Tibial nerve (tissue), 4 donors: ENCODE measurements around the gene WDFY3. TPM values are rescaled to one million over a fixed set of nuclear protein-coding genes. Genes with fewer than 3 reads are reported as not detected.
A peak's percentile ranks its signal among the peaks of the same experiment; 100 is the strongest.

Experiments
- DNase-seq, 2 donors: peaks; one replicate each; pipeline ENCODE4 v3.0.0-alpha.2; 2019; ENCODE audit warnings: low spot score in 2 of 2
- H3K27ac ChIP-seq, 4 donors: fragments of 200-600 bp; sonication (generic) in 3 of 4; one replicate each; pipeline ENCODE4 v1.5.1; 2017 to 2019; ENCODE audit warnings: mild to moderate bottlenecking in 1 of 4
- H3K27me3 ChIP-seq, 2 donors: fragments of 200-600 bp; sonication (generic) in 1 of 2; one replicate each; pipeline versions ENCODE4 v1.5.1 to v1.6.0; 2017 to 2019
- H3K36me3 ChIP-seq, 3 donors: fragments of 200-600 bp; sonication (generic); one replicate each; pipeline ENCODE4 v1.5.1; 2018 to 2019
- H3K4me1 ChIP-seq, 4 donors: fragments of 200-600 bp; sonication (generic) in 3 of 4; one replicate each; pipeline ENCODE4 v1.5.1; 2017 to 2019
- H3K4me3 ChIP-seq, 4 donors: fragments of 200-600 bp; sonication (generic) in 3 of 4; one replicate each; pipeline ENCODE4 v1.5.1; 2017 to 2019; ENCODE audit warnings: mild to moderate bottlenecking in 1 of 4, moderate library complexity in 1 of 4
- H3K9me3 ChIP-seq, 4 donors: fragments of 200-600 bp; sonication (generic) in 3 of 4; one replicate each; pipeline ENCODE4 v1.5.1; 2017 to 2019
- EP300 ChIP-seq, 2 donors: sonication (generic); formaldehyde crosslinking; IDR thresholded peaks; one replicate each; pipeline ENCODE4 v1.6.1; 2017; ENCODE audit warnings: antibody characterized with exemption in 2 of 2, mild to moderate bottlenecking in 1 of 2
- POLR2A ChIP-seq, 2 donors: fragments of 450-650 bp; IDR thresholded peaks; one replicate each; pipeline ENCODE4 v1.6.1; 2017; ENCODE audit warnings: antibody characterized with exemption in 2 of 2, mild to moderate bottlenecking in 2 of 2, moderate library complexity in 2 of 2
- WGBS, 2 donors: methylation state at CpG; one replicate each; pipeline ENCODE4 v1.1.5; 2018; 5-methylcytosine and 5-hydroxymethylcytosine counted together
- total RNA-seq, 4 donors: library from RNA; depleted of rRNA; stranded (reverse); fragments of >200 nt; gene quantifications; one replicate each; pipeline ENCODE4 v1.1.0, GENCODE V29; 2016
- TF ChIP-seq, protein P1 (sequence below), 5 experiments: fragments of 200-600 bp in 3 of 5; fragments of 450-650 bp in 2 of 5; sonication (generic) in 3 of 5; IDR thresholded peaks; one replicate each; pipeline ENCODE4 v1.5.1; 2016 to 2019; ENCODE audit warnings: antibody characterized with exemption in 5 of 5, mild to moderate bottlenecking in 3 of 5, moderate library complexity in 2 of 5

The WDFY3 gene
- total RNA-seq, 4 donors from 2014 or later: 79.4 to 172 (median 116) TPM

DNA sequence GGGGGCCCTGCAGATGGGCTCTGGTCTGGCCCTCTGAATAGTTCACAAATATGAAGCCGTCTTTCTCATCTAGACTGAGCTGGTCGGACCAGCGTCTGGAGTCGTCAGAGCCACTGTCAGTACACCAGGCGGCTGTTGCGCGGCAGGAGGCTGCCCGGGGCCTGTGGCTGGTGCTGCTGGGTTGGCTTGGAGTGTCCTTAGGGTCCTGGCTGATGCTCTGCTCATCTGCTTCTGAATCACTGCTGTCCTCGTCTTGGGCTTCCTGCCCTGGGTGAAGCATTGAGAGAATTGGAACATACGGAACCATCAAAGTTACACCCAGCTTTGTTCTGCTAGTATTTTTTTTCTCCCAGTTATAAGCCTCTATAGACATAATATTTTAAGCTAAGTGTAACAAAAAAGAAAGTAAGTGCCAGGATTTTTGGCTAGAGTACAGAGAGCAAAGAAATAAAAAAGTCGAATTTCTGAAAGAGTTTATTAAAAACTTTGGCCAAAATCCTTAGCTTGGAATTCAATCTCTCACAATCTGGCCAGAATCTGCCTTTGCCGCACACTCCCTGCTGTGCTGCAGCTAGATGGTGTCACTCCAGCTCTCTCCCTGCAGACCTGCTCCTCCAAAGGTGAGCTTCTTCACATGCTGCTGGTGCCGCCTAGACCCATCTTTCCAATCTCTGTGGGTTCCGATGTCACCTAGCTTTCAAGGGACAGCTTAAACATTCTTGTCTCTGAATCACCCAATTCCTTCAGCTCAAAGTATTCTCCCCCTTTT is 287.3 kb downstream of the WDFY3 start:
- TF ChIP-seq POLR2A (IDR thresholded peaks at IDR 0.05): no peak
- TF ChIP-seq, protein P1, sequence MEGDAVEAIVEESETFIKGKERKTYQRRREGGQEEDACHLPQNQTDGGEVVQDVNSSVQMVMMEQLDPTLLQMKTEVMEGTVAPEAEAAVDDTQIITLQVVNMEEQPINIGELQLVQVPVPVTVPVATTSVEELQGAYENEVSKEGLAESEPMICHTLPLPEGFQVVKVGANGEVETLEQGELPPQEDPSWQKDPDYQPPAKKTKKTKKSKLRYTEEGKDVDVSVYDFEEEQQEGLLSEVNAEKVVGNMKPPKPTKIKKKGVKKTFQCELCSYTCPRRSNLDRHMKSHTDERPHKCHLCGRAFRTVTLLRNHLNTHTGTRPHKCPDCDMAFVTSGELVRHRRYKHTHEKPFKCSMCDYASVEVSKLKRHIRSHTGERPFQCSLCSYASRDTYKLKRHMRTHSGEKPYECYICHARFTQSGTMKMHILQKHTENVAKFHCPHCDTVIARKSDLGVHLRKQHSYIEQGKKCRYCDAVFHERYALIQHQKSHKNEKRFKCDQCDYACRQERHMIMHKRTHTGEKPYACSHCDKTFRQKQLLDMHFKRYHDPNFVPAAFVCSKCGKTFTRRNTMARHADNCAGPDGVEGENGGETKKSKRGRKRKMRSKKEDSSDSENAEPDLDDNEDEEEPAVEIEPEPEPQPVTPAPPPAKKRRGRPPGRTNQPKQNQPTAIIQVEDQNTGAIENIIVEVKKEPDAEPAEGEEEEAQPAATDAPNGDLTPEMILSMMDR (IDR thresholded peaks at IDR 0.05): no peak
- no peak for TF ChIP-seq EP300 (IDR thresholded peaks at IDR 0.05)
- no peak overlapping the region for H3K4me3 ChIP-seq
- peak; percentile 15 to 31 for DNase-seq
- peaks cover 0 to 30% (median 14%) of the 10 kb centered on the region in 4 donors for H3K4me1 ChIP-seq
- 83 to 85% methylated on average over 10 to 14 of the region's 14 CpGs for WGBS, 2 donors
- H3K27me3 ChIP-seq: no peaks in the 10 kb centered on the region
- peaks cover 2 to 99% (median 5%) of the 10 kb centered on the region in 3 donors for H3K36me3 ChIP-seq
- peak overlapping the region in 3 of 4 donors; percentile 4 to 62 (median 59) for H3K27ac ChIP-seq
- H3K9me3 ChIP-seq: no peaks in the 10 kb centered on the region

GRCh38 chr4:84677995-84678394 is 288.5 kb downstream of the WDFY3 start:
- Histone ChIP-seq H3K4me3 (no peak overlapping the region), H3K27me3 (no peaks in the 10 kb centered on the region), H3K36me3 (peaks cover 2 to 96% (median 5%) of the 10 kb centered on the region in 3 donors), H3K27ac (no peak overlapping the region), H3K4me1 (peaks cover 0 to 25% (median 11%) of the 10 kb centered on the region in 4 donors), H3K9me3 (no peaks in the 10 kb centered on the region)
- DNase-seq: no peak
- TF ChIP-seq, protein P1 (IDR thresholded peaks at IDR 0.05): no peak
- TF ChIP-seq POLR2A (IDR thresholded peaks at IDR 0.05) (no peak), EP300 (IDR thresholded peaks at IDR 0.05) (no peak)
- WGBS, 2 donors: 89 to 98% methylated on average over 5 of the region's 5 CpGs

- DNase-seq: no peak
- Histone ChIP-seq H3K27ac (no peak overlapping the region), H3K9me3 (no peaks in the 10 kb centered on the region), H3K36me3 (peaks cover 0 to 96% (median 5%) of the 10 kb centered on the region in 3 donors), H3K4me3 (no peak overlapping the region), H3K4me1 (peaks cover 0 to 17% (median 3%) of the 10 kb centered on the region in 4 donors), H3K27me3 (no peaks in the 10 kb centered on the region)
- TF ChIP-seq EP300 (IDR thresholded peaks at IDR 0.05) (no peak), POLR2A (IDR thresholded peaks at IDR 0.05) (no peak)
- TF ChIP-seq, protein P1 (IDR thresholded peaks at IDR 0.05): no peak
- WGBS, 2 donors: 86 to 92% methylated on average over 9 of the region's 9 CpGs
These were observed 289.4 kb downstream of the WDFY3 start for GRCh38 chr4:84677093-84677492.

DNA sequence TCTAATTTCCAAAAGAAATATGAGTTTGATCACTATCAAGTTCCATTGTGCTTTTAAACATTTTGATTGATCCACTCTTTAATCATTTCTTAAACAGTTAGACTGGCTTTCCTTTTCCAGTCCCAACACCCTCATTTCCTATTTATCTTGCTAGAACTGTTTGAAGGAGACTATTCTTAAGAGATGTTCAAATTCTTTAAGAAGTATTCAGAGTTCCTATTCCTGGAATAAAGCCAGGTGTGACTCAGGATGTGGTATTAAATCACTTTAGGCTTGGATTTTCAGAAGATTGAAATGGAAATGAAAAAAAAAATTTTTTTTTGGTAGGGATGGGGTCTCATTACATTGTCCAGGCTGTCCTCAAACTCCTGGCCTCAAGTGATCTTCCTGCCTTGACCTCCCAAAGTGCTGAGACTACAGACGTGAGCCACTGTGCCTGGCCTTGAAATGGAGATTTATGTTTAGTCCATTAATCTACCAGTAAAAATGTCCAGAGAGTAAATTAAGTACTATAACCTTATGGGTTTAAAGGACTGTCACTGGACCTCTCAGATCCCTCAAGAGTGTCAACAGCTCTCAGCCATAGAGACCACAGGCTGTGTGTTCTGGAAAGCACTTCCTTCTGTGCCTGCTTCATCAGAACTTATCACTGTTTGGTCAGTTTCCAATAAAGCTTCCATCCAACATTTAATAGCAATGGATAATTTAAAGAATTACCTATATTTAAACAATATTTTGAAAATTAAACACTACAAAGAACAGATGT is 292.8 kb downstream of the WDFY3 start:
- 77 to 88% methylated on average over 1 of the region's 1 CpG for WGBS, 2 donors
- no peaks in the 10 kb centered on the region for H3K9me3 ChIP-seq
- H3K4me3 ChIP-seq: no peak overlapping the region
- H3K4me1 ChIP-seq: no peaks in the 10 kb centered on the region
- DNase-seq: no peak
- no peak for TF ChIP-seq POLR2A (IDR thresholded peaks at IDR 0.05)
- H3K27me3 ChIP-seq: no peaks in the 10 kb centered on the region
- H3K27ac ChIP-seq: no peak overlapping the region
- H3K36me3 ChIP-seq: peaks cover 0 to 96% (median 2%) of the 10 kb centered on the region in 3 donors

DNA sequence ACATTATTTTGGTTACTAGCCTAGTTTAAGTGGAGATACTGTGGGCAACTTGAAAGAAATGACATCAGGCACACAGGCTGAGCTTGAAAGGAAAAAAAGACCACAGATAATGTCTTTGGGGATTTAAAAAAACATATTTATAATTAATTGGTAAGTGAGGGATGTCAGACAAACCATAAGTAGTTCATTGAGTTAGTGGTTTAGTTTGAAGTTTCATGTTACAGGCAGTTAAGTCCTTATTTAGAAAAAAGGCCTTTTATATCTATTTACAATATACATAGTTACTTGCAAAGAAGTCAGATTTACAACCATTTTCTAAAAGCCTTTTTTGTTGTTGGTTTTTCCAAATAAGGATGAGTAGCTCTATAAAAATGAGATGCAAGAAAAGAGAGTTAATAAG is 294.3 kb downstream of the WDFY3 start:
- Histone ChIP-seq H3K4me1 (no peaks in the 10 kb centered on the region), H3K27ac (no peak overlapping the region), H3K36me3 (peaks cover 0 to 96% (median 0%) of the 10 kb centered on the region in 3 donors), H3K27me3 (no peaks in the 10 kb centered on the region), H3K4me3 (no peak overlapping the region), H3K9me3 (no peaks in the 10 kb centered on the region)
- TF ChIP-seq, protein P1 (IDR thresholded peaks at IDR 0.05): no peak
- TF ChIP-seq EP300 (IDR thresholded peaks at IDR 0.05) (no peak), POLR2A (IDR thresholded peaks at IDR 0.05) (no peak)
- no peak for DNase-seq
